GM21447 (cell line): ENCODE data around the gene MED25.
A peak's percentile ranks its signal among the peaks of the same experiment; 100 is the strongest.

Experiments used
- ATAC-seq: cut with Tn5 transposase; IDR thresholded peaks from one replicate; pipeline ENCODE4 v1.9.1; 2021; ENCODE audit not compliant: unreplicated experiment

MED25 gene

DNA sequence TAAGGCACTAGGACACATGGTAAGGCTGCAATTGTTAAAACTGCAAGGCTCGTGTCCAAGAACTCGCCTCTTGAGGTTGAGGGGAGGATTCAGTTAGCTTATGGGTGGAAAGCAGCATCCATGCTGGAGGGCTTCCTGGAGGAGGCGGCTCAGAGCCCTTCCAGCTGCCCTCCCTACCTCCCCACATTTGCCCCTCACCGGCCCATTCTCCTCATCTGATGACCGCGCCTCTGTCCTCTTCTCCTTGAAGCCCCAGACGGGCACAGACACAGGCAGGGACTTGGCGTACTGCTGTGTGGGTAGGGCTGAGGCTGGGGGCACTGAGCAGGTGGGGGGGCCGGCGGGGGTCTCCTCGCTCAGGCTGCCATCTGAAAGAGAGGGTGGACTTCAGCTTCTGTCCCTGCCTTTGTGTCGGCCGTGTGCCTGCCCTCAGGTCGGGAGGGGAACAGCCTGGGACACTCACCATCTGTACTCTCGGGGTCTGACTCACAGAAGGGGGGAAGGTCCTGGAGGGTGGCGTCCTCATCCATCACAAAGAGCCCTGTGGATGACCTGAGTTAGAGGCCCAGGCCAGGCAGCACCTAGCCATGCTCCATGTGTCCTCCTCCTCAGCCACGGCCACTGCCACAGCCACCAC is 53.4 kb downstream of the MED25 start:
- ATAC-seq: no peak

DNA sequence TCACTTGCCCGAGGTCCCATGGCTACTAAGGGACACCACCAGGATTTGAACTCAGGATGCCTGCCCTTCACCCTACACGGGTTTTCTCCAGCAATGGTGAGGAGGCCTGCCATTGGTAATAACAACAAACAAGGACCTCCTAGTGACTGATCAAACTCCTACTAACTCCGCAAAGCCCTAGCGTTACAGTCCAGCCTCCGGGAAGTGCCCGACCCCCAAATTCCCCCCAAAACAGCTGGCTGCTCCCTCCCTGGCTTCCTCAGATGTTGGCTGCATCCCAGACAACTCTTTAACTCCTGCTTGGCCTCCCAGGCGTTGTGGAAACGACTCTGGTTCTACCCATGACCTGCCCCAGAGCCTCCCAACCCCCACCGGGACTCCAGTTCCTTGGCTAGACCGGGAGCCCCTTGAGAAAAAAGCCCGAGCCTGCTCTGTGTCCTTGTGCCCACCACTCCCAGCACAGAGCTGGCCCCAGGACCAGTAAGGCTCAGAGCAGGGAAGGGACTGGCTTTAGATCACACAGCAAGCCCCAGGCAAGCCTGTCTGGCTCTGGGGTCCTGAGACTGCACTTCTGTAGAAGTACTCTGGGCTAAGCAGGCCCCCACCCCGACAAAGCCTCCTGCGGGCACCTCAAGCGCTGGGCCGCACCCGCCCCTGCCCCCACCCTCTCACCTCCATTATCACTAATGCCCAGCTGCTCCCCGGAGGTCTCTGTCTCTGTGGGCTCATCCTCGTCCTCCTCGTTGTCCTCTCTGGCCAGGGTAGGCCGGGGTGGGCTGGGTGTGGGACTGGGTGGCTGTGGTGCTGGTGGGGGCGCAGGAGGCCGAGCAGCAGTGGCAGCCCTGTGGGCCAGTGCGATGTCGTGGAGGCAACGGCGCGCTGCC is 54.4 kb downstream of the MED25 start:
- ATAC-seq: no peak

DNA sequence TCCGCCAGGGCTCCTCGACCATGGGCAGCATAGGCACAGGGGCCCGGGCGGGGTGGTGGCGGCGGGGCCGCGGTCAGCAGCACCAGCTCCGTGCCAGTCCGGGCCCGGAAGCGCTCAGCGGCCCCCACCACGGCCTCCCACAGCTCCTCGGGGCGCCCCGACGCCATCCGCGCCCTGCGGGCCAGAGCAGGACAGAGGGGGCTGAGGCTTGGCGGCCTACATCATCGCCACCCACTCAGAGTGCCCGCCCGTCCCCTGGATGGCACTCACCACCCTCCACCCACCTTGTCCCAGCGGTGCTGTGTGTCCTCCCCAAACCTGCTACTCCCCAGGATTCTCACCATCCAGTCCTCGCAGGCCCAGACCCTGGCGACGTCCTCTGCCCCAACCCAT is 55.0 kb downstream of the MED25 start:
- no peak for ATAC-seq

DNA sequence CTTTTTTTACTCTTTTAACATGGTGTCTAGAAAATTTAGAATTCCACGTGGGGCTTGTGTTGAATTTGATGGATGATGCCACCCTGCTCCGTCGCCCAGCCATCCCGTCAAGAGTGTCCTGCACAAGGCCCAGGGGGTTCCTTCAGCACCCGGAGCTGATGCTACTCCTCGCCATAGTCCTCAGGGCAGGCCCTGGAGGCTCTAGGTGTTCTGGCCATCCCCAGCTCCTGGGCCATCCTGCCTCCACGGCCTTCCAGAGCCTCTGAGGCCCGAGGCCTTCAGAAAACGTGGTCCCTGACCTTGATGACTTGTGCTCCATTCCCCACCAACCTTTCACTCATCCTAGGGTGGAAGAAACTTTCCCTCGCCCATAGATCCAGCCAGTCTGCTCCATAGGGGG is 55.7 kb downstream of the MED25 start:
- ATAC-seq: no peak

DNA sequence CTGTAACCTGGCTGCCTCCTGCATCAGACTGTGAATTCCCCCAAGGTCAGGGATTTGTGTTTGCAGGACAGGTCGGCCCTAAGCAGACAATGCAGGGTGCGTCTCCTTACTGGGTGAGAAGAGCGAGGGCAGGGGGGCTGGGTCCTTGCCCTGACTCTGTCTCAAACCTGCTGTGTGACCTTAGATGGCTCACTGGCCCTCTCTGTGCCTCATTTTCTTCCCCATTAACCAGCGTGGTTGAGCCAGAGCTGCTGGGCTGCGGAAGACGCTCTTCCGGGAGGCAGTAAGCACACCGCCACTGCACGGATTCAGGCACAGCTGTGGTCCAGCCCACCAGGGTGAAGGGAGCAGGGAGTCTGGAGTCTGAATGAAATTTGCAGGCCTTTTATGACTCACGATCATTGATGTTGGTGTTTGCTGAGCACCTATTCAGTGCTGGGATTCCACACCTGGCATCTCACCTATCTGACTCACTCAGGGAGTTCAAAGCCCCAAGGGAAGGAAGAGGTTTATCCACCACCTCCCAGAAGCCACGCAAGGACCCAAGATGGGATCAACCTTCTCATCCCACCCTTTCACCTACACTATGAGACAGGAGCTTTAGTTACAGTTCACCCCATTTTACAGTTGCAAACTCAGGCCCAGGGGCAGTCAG is 56.5 kb downstream of the MED25 start:
- ATAC-seq: no peak

DNA sequence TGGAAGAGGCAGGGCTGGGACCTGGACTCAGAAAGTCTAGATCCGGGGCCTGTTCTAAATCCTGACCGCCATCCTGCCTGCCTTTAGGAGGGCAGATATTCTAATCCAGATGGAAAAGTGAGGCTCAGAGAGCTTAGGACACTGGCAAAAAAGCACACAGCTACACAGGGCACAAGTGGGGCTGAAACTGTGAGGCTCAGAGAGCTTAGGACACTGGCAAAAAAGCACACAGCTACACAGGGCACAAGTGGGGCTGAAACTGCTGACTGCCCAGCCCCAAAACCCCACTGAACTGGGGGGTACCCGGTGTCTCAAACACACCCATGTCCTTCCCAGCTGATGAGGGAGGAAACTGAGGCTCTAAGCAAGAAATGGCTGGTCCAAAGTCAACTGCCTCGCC is 57.1 kb downstream of the MED25 start:
- ATAC-seq: no peak

DNA sequence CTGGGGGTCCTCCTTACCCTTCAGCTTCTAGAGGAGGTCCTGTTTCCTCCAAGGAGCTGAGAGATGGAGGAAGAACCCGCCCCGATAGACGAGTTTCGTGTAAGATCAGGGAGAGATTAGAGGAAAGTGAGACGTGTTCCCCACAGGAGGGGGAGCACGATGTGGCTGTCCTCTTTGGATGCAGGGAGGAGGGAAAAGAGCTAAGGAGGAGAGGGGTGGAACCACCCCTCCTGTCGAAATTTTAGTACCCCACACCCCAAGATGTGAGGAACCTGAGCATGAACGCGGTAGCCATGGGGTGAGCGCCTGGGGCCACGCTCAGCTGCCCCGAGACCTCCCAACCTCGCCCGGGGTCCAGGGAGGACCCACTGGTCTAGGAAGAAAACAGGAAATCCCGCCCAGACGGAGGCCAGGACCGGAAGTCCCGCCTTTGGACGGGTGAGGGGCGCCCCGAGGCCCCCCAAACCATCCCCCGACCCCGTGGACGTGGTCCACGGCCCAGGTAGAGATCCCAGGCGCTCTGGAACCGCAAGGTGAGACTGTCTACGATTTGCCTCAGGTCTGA is 57.9 kb downstream of the MED25 start:
- no peak for ATAC-seq

DNA sequence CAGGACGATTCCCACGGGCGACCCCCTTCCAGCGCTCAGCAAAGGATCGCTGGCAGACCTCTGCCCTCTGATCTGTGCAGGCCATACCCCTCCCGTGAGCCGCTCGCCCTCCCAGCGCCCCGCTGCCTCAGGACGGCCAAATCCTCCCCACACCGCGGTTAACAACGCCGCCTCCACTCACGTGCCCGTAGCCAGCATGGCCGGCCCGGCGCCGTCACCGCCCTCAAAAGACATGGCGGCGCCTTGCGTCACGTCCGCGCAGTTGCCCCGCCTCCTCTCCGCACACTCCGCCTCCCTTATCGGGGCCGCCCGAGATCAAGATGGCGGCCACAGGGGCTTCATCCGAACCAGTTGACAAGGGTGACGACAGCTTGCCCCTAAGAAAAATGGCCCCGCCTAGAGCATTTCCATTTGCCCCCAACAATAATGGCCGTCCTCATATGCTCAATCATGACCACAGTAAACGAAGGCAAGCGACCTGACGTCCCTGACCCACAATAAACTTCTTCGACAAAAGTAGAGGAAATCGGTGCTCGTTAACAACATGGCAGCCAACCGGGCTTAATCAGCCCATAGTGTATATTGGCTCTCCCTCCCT is 58.4 kb downstream of the MED25 start:
- peak; percentile 43 for ATAC-seq

DNA sequence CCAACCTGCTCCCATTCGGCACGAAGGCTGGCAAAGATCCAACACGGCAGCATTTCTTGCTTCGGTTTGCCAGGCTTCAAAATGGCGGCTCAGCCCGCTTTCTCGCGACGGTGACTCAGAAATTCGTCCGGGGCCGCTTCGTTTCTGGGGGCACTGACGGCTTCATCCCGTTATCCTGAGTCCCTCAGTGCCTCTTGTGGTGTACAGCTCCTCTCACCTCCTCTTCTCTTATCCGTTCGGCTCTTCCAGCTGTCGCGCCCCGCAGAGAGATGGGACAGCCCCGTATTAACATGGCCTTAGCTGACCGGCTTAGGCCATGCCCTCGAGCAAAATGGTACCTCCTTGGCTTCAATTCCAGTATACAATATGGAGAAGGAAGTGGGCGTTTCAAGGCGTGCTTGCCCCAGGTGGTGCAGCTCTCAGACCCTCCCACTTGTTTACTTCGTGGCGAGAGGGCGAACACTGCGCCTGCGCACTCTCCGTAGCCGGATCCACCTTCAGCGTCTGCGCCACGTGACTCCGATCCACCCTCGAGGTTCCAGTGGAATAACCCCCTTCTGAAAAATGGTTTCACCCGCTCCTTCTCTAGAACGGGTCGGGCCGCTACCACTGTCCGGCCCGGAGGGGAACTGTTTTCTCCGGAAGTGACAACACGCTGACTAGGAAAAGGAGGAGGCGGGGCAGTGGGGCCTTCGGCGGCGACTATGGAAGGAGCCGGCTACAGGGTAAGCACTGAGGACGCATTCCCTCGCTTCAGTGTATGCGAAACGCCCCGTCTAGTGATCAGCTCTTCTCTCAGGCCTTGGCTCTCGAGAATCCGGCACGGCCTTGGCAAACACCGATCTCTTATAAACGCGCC is 59.2 kb downstream of the MED25 start, which contains the start of the genes AKT1S1 and TBC1D17:
TSS of gene AKT1S1 (minus strand) at position 336 of the 859 bp plus-strand sequence. CDS start 4,060 bp downstream, outside the sequence.
TSS of gene TBC1D17 (plus strand) at position 683 of the 859 bp plus-strand sequence. CDS start at position 705, 22 bp downstream.
- peak; percentile 53 for ATAC-seq

DNA sequence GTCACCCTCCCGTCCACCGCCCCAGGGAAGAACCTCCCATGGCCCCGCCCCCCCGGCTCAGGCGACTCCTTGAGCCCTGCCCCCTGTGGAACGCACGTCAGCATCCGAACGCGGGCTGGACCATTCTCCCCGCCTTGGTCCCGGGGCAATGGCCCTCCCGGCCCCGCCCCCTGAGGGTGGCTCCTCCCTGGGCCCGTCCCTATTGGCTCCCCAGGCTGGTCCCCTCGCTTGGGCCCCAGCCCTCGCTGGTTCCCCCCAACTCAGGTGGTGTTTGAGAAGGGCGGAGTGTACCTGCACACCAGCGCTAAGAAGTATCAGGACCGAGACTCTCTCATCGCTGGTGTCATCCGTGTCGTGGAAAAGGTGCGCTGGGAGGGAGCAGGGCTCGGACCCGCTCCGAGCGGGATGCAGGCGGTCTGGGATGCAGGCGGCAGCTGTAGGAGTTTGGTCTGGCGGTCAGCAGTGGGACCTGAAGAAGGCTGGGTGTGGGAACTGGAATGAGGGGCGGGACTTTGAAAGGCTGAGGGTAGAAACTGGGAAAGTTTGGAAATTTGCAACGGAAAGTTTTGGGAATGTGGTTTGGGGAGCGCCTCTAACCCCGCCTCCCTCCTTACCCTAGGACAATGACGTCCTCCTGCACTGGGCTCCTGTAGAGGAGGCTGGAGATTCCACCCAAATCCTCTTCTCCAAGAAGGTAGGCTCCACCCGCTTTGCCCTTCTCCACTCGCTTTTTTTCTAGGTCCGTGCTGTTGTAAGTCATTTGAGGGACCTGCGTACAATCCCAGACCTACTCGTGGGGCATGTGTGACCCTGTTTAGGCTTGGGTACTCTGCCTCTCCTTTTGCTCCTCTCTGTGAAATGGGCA is 60.0 kb downstream of the MED25 start:
- peak; percentile 43 for ATAC-seq

DNA sequence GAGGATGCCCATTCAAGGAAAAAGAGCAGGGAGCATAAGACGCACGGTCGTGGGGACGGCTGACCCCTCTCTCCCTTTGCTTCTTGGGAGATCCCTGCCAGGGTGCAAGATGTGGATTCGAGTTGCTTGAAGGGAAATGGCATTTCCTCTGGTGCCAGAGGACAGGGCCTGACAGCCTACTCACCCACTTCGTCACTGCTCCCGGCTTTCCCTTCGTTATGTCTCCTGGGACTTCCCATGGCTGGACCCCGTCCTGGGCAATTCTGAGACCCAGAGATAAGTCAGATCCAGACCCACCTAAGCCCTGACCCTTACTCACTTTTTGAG is 60.6 kb downstream of the MED25 start:
- ATAC-seq: no peak

DNA sequence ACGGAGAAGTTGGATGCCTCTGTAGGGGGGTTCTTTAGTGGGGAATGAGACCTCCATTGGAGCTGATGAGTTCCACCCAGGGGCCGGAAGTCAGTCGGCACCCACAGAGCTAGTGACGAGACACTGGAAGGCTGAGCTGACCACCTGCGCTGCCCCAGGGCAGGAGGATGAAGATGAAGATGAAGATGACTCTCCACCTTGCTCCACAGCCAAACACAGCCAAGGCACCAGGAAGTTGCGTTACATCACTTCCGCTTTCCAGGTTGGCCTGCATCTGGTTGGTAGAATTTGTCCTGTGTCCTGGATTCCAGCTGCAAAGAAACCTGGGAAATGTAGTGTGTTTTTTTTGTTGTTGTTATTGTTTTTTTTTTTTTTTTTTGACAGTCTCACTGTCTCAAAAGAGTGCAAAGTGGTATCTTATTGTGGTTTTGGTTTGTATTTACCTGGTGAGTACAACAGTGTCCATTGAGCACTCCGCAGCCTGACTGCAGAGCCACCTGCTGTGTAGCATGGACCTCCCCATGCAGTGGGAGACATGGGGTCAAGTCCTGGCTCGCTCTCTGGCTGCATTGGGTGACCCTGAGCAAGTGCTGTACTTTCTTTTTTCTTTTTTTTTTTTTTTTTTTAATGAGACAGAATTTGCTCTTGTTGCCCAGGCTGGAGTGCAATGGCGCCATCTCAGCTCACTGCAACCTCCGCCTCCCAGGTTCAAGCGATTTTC is 61.3 kb downstream of the MED25 start:
- no peak for ATAC-seq

DNA sequence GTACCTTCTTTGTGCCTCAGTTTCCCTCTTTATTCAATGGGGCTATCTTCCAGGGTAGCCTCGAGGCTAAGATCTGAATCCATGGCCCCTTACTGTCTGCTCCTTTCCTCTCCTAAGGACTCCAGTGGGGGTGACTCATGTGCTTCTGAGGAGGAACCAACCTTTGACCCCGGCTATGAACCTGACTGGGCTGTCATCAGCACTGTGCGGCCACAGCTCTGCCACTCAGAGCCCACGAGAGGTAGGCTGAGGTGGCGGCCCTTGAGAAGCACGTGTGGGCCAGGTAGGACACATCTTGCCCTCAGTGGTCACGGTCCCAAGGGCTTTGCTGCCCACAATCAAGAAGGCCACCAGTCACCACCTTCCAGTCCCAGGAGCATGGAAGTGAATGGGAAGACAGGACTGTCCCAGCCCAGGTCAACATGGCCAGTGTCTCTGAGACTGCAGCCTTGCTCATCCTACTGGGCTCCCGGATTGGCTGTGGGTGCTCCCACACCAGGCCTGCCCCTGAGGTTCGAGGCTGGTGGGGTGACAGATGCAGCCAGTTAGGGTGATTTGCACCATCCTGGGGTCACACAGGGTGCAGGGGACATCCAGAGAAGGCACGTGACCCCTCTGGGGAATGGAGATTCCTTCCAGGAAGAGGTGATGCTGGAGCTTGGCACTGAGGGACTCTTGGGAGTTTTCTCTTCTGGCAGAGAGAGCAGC is 62.2 kb downstream of the MED25 start:
- no peak for ATAC-seq

DNA sequence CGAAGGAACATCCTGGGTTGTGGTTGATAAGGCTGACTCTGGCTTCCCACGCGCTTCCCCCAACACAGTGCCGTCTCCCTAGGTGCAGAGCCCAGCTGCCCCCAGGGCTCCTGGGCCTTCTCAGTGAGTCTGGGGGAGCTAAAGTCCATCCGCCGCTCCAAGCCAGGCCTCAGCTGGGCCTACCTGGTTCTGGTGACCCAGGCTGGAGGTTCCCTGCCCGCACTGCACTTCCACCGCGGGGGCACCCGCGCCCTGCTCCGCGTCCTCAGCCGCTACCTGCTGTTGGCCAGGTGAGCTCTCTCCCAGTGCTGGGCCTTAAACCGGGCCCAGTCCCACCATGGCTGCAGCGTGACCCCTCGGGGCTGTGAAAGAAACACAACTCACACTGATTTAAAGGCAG is 63.1 kb downstream of the MED25 start:
- no peak for ATAC-seq

DNA sequence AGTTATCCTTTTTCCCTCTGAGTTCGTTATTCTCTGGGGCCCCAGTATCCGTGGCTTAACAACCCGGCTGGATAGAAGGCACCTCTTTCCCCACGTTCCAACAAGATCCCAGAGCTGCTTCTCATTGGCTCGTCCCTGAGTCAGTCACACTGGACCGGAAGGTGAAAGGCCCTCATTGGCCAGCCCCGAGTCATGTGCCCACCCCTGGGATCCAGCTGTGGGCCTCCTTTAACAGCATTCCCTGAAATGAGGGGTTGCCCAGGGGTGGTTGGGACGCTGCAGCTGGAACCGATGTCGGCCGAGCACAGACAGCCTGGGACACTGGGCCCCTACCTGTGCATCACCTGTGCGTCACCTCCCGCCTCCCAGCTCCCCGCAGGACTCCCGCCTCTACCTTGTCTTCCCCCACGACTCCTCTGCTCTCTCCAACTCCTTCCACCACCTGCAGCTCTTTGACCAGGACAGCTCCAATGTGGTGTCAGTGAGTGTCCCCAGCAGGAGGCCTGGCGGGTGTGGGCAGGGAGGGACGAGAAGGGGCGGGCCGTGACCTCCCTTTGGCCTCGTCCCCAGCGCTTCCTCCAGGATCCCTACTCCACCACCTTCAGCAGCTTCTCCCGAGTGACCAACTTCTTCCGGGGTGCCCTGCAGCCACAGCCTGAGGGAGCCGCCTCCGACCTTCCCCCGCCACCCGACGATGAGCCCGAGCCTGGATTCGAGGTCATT is 63.7 kb downstream of the MED25 start:
- ATAC-seq: no peak

DNA sequence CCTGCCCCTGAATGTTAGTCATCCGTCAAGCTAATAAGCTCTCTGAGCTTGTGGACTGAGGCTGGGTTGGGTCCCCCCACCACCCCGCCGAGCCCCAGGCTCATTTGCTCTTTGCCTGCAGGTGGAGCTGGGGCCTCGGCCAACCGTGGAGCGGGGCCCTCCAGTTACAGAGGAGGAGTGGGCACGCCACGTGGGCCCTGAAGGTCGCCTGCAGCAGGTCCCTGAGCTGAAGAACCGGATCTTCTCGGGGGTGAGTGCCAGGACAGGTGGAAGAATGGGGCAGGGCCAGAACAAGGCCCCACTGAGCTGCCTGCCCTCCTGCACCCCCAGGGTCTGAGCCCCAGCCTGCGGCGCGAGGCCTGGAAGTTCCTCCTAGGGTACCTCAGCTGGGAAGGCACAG is 64.6 kb downstream of the MED25 start:
- ATAC-seq: no peak

DNA sequence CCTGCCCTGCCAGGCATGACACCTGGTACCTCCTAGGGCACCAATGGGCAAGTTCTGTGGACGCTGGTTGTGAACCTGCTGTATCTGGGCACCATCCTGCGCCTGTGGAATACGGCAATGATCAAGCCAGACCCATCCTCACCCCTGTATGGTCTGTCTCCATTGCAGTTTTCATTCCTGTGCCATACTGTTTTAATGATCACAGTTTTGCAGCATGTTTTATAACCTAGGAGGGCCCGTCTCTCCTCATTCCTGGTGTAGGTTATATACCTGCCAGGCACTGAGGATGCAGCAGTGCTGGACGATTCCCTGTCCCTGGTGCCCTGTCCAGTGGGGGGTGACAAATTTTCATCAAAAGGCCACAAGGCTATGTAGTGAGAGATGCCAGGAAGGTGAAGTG is 65.0 kb downstream of the MED25 start:
- ATAC-seq: no peak
